Activated naive CD8-positive, alpha-beta T cell treated with anti-CD3 and anti-CD28 coated beads, Interleukin-2, amount 10 ng/mL, durations not matched to agents 7 days and 5 days (primary cell): ENCODE data around the gene CNOT1. TPM values are rescaled to one million over a fixed set of nuclear protein-coding genes. Genes with fewer than 3 reads are reported as not detected.
"Not testable (repeated sequence)": the region's sequence is repeated elsewhere in the genome, so short reads cannot be mapped to it uniquely, and the experiment has no call there.

Experiments
- ATAC-seq: fragments of 150-1000 bp; cut with Tn5 transposase; one replicate; pipeline ENCODE4 v1.10.0; 2021; ENCODE audit warnings: low read depth, moderate library complexity
- POLR2A ChIA-PET: fragments of 350-600 bp; sonication (Branson Sonifier 250); formaldehyde crosslinking; loops from one replicate; lab custom pipeline; 2021; ENCODE audit warnings: antibody characterized with exemption; lab: Charles Lee
- DNase-seq: peaks from one replicate; pipeline ENCODE4 v3.0.0; 2021
- H3K27ac Mint-ChIP-seq: one replicate; pipeline ENCODE4 v1.8.0; 2022; ENCODE audit warnings: mild to moderate bottlenecking, mixed read lengths
- H3K27me3 Mint-ChIP-seq: one replicate; pipeline ENCODE4 v1.8.0; 2022; ENCODE audit warnings: mild to moderate bottlenecking, moderate library complexity, mixed read lengths
- H3K36me3 Mint-ChIP-seq: one replicate; pipeline ENCODE4 v1.8.0; 2021; ENCODE audit warnings: mild to moderate bottlenecking, mixed read lengths
- H3K4me1 Mint-ChIP-seq: one replicate; pipeline ENCODE4 v1.8.0; 2021; ENCODE audit warnings: mixed read lengths
- H3K4me3 Mint-ChIP-seq: one replicate; pipeline ENCODE4 v1.8.0; 2022; ENCODE audit warnings: mild to moderate bottlenecking, moderate library complexity, mixed read lengths
- H3K9me3 Mint-ChIP-seq: one replicate; pipeline ENCODE4 v1.8.0; 2021; ENCODE audit warnings: mixed read lengths
- total RNA-seq, 2 experiments: library from RNA; stranded (reverse); gene quantifications; one replicate each; pipeline ENCODE4 v1.2.3, GENCODE V29; 2021

Gene CNOT1
- 100 to 1,000 TPM; 242 to 249 TPM for total RNA-seq

- H3K27ac Mint-ChIP-seq = peak within 1 kb of the TSS; percentile 100
- H3K4me3 Mint-ChIP-seq = peak within 1 kb of the TSS; percentile 94
These were observed at the start of gene CNOT1 for GRCh38 chr16:58629733-58630640. Gene CNOT1, minus strand, starts transcription at chr16:58629826. Its CDS starts 30,489 bp downstream, at chr16:58599337.

GRCh38 chr16:58678716-58679115, 49.1 kb upstream of the CNOT1 start:
- POLR2A ChIA-PET = no interaction called here
- H3K27ac Mint-ChIP-seq = no peak overlapping the region
- no peaks in the 10 kb centered on the region for H3K36me3 Mint-ChIP-seq
- no peaks in the 10 kb centered on the region for H3K9me3 Mint-ChIP-seq
- no peak for DNase-seq
- no peak for ATAC-seq
- H3K4me3 Mint-ChIP-seq = no peak overlapping the region
- peaks cover 8% of the 10 kb centered on the region for H3K4me1 Mint-ChIP-seq
- no peaks in the 10 kb centered on the region for H3K27me3 Mint-ChIP-seq

More at GRCh38 chr16:58629733-58630640, at the start of gene CNOT1:
- no peaks in the 10 kb centered on the region for H3K9me3 Mint-ChIP-seq
- DNase-seq = peak; percentile 94
- POLR2A ChIA-PET = interaction anchor here (1.0 to 2.0 kb wide), 4 partner anchors 9 to 237 kb away, joined by 4 to 8 read pairs (median 6); partner anchors contain the start of gene GINS3
- H3K27me3 Mint-ChIP-seq = no peaks in the 10 kb centered on the region
- ATAC-seq = peak; percentile 91
- H3K4me1 Mint-ChIP-seq = peaks cover 19% of the 10 kb centered on the region
- H3K36me3 Mint-ChIP-seq = peaks cover 6% of the 10 kb centered on the region

DNA sequence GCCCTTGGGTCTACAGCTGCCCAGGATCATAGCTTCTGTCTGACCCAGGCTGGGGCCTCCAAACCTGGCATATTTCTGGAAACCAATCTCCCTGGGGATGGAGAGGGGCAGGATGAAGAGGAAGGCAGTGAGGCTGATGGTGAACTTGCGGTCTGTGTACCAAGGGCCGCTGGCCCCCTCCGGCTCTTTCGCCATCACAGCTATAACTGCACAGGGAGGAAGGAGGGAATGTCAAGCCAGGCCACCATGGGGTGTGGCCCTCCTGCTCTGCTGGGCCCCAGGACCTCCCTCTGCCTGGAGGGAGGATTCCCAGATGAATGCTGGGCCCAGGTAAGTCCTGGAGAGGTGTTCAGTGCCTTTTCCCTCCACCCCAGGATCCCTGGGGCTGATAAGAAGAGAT, 48.6 kb upstream of the CNOT1 start:
- no peak for ATAC-seq
- Mint-ChIP-seq H3K27ac (no peak overlapping the region), H3K9me3 (no peaks in the 10 kb centered on the region), H3K4me3 (no peak overlapping the region), H3K4me1 (peaks cover 3% of the 10 kb centered on the region), H3K27me3 (no peaks in the 10 kb centered on the region), H3K36me3 (no peaks in the 10 kb centered on the region)
- POLR2A ChIA-PET = no interaction called here
- DNase-seq = no peak

GRCh38 chr16:58670946-58671583, 41.4 kb upstream of the CNOT1 start:
- no peaks in the 10 kb centered on the region for H3K9me3 Mint-ChIP-seq
- no peak for DNase-seq

DNA sequence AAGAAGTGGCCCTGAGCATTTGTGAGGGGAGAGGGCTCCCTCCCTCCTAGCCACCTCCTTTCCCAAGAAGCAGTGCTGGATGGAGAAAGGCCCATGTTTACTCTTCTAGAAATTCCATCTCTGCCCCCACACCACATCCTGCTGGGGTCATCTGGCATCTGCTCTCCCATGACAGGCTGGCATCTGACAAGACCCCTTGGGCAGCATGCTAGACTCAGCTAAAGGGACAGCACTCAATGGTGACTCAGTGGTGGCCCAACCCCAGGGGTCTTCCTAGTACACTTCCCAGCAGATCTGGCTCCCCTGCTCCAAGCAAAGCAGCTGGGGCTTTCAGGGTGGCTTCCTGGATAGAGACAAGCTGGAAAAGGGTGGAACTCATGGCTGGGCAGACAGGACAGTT, 40.6 kb upstream of the CNOT1 start:
- Mint-ChIP-seq H3K36me3 (no peaks in the 10 kb centered on the region), H3K9me3 (no peaks in the 10 kb centered on the region), H3K4me3 (no peak overlapping the region), H3K27me3 (no peaks in the 10 kb centered on the region), H3K4me1 (no peaks in the 10 kb centered on the region), H3K27ac (peak overlapping the region; percentile 26)
- POLR2A ChIA-PET = no interaction called here
- ATAC-seq (no peak), DNase-seq (no peak)

More at GRCh38 chr16:58670946-58671583, 41.4 kb upstream of the CNOT1 start:
- H3K27me3 Mint-ChIP-seq = no peaks in the 10 kb centered on the region
- no peak overlapping the region for H3K4me3 Mint-ChIP-seq
- no peak overlapping the region for H3K27ac Mint-ChIP-seq
- no peaks in the 10 kb centered on the region for H3K4me1 Mint-ChIP-seq
- H3K36me3 Mint-ChIP-seq = no peaks in the 10 kb centered on the region
- ATAC-seq = no peak
- POLR2A ChIA-PET = no interaction called here

- no peak overlapping the region for H3K27ac Mint-ChIP-seq
- H3K9me3 Mint-ChIP-seq = no peaks in the 10 kb centered on the region
- POLR2A ChIA-PET = no interaction called here
- no peaks in the 10 kb centered on the region for H3K4me1 Mint-ChIP-seq
- H3K4me3 Mint-ChIP-seq = no peak overlapping the region
- DNase-seq (no peak), ATAC-seq (no peak)
- H3K36me3 Mint-ChIP-seq = no peaks in the 10 kb centered on the region
- peaks cover 2% of the 10 kb centered on the region for H3K27me3 Mint-ChIP-seq
These were observed 35.6 kb upstream of the CNOT1 start for GRCh38 chr16:58665200-58665599.

DNA sequence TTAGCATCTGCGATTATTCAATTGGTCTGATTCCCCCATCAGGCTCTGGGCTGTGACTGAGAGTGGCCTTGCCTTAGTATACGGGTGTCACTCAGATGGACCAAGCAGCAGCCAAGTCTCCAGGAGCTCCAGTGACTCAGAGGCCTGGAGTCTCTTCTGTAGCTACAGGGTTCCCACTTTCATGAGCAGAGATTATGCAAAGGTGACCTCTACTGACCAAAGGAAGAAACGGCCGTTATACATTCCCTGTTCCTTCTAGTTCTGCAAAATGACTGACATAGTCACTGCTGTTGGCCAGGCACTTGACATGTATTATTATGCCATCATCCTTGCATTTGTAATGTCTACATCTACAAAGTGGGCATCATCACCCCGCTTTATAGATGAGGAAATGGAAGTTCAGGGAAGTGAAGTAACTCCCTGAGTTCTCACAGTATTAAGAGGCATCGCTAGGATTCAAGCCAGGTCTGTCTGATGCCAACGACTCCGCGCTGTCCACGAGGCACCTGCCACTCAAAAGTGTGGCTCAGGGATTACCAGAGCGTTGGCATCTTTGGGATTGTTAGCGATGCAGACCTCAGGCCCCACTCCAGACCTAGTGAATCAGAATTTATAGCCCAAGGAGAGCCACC, 31.7 kb upstream of the CNOT1 start:
- Mint-ChIP-seq H3K36me3 (no peaks in the 10 kb centered on the region), H3K27ac (no peak overlapping the region), H3K4me1 (no peaks in the 10 kb centered on the region), H3K27me3 (peaks cover 2% of the 10 kb centered on the region), H3K9me3 (no peaks in the 10 kb centered on the region), H3K4me3 (no peak overlapping the region)
- no peak for DNase-seq
- peak; percentile 60 for ATAC-seq
- POLR2A ChIA-PET = interaction anchor here (0.7 kb wide), 1 partner anchor 8 kb away, joined by 3 read pairs; no protein-coding TSS in a partner anchor

DNA sequence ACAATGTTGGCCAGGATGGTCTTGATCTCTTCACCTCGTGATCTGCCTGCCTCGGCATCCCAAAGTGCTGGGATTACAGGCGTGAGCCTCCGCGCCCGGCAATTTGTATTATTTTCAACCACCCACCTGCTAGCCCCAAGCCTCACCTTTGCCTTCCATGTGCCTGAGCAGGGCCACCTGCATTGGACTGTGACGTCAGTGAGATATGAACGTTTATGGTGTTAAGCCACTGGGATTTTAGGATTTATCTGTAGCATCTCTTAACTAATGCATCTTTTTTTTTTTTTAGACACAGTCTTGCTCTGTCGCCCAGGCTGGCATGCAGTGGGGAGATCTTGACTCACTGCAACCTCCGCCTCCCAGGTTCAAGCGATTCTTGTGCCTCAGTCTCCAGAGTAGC, 30.3 kb upstream of the CNOT1 start:
- H3K9me3 Mint-ChIP-seq, H3K36me3 Mint-ChIP-seq, POLR2A ChIA-PET, DNase-seq, H3K4me1 Mint-ChIP-seq, H3K27me3 Mint-ChIP-seq, ATAC-seq, H3K4me3 Mint-ChIP-seq, H3K27ac Mint-ChIP-seq: not testable (repeated sequence)

DNA sequence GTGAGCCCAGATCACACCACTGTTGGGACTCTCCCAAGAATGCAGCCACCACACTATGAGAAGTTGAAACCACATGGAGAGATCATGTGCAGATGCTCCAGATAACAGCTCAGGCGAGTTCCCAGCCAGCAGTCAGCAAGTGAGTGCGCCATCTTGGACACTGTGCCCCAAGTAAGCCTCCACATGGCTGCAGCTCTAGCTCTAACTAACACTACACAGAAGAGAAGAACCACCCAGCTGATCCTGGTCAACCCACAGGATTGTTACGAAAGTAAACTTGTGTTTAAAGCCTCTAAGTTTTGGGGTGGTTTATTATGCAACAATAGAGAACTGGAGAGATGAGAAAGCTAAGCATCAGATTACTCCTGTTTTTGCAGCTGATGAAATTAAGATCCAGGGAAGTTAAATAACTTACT, 29.2 kb upstream of the CNOT1 start:
- no peaks in the 10 kb centered on the region for H3K9me3 Mint-ChIP-seq
- no peaks in the 10 kb centered on the region for H3K4me1 Mint-ChIP-seq
- H3K27ac Mint-ChIP-seq = no peak overlapping the region
- H3K4me3 Mint-ChIP-seq = no peak overlapping the region
- POLR2A ChIA-PET = no interaction called here
- no peaks in the 10 kb centered on the region for H3K36me3 Mint-ChIP-seq
- no peak for ATAC-seq
- peaks cover 2% of the 10 kb centered on the region for H3K27me3 Mint-ChIP-seq
- DNase-seq = no peak

DNA sequence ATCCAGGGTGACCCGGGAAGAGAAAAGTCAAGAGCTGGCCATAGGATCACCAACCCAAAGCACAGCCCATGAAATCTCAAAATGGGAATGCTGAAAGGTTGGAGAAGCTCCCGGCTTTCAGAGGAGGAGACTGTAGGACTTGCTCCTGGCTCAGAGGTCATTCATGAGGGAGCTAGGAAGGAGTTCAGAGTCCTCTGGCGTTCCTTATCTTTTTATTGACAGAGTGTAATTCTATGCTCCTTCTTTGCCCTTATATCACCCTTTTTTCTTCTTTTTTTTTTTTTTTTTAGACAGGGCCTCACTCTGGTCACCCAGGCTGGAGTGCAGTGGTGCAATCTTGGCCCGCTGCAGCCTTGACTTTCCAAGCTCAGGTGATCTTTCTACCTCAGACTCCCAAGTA, 27.3 kb upstream of the CNOT1 start:
- POLR2A ChIA-PET = no interaction called here
- DNase-seq (no peak), ATAC-seq (no peak)
- H3K4me1 Mint-ChIP-seq = no peaks in the 10 kb centered on the region
- no peak overlapping the region for H3K27ac Mint-ChIP-seq
- H3K4me3 Mint-ChIP-seq = no peak overlapping the region
- peaks cover 2% of the 10 kb centered on the region for H3K27me3 Mint-ChIP-seq
- no peaks in the 10 kb centered on the region for H3K9me3 Mint-ChIP-seq
- no peaks in the 10 kb centered on the region for H3K36me3 Mint-ChIP-seq

DNA sequence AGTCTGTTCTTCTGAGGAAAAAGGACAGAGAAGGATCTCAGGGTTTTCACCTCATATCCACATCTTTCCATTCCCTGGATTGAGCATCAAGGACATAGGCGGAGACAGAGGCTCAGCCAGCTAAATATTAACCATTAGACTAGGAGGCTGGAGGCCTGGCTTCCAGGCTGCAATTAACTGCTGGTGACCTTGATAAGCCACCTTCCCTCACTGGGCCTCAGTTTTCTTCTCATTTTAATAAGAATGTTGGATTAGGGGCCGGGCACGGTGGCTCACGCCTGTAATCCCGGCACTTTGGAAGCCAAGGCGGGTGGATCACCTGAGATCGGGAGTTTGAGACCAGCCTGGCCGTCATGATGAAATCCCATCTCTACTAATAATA, 25.6 kb upstream of the CNOT1 start:
- DNase-seq = no peak
- Mint-ChIP-seq H3K9me3 (no peaks in the 10 kb centered on the region), H3K4me3 (no peak overlapping the region), H3K27me3 (no peaks in the 10 kb centered on the region), H3K27ac (no peak overlapping the region), H3K36me3 (no peaks in the 10 kb centered on the region), H3K4me1 (no peaks in the 10 kb centered on the region)
- no peak for ATAC-seq
- POLR2A ChIA-PET = no interaction called here

DNA sequence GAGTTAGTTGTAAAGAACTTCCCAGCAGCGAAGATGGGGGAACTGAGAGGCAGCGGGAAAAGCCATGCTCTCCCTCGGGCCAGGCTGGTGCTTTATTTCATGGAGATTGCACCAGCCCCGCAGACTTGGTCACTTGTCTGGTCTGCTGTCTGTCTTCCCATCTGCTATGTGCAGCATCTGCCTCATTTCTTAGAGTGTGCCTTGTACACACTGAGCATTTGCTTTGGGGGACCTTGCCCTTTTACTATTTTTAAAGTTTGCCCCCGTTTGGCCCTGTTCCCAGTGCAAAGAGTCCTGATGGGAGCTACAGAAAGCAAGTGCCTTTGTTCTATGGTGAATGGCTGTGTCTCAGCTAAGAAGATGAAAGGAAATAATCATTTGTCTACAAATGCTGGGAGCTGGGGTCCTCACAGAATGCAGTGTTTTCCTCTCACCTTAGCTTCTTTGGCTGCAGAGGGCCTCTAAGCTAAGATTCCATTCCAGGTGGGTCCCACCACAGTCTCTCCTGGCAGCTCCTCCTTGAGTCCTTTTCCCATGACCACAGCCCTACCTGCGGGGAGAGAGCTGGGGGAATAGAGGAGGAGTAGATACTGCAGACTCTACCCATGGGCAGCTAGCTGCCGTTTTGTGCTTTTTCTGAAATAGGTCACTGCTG, 25.1 kb upstream of the CNOT1 start:
- no peaks in the 10 kb centered on the region for H3K9me3 Mint-ChIP-seq
- POLR2A ChIA-PET = no interaction called here
- no peak for ATAC-seq

GRCh38 chr16:58652741-58653140, 23.1 kb upstream of the CNOT1 start:
- Mint-ChIP-seq H3K27me3 (no peaks in the 10 kb centered on the region), H3K27ac (no peak overlapping the region), H3K36me3 (no peaks in the 10 kb centered on the region), H3K4me3 (no peak overlapping the region), H3K4me1 (no peaks in the 10 kb centered on the region), H3K9me3 (no peaks in the 10 kb centered on the region)
- ATAC-seq = no peak
- POLR2A ChIA-PET = no interaction called here
- no peak for DNase-seq

More for the DNA sequence above, 25.1 kb upstream of the CNOT1 start:
- H3K27me3 Mint-ChIP-seq = no peaks in the 10 kb centered on the region
- no peaks in the 10 kb centered on the region for H3K36me3 Mint-ChIP-seq
- no peak overlapping the region for H3K27ac Mint-ChIP-seq
- H3K4me3 Mint-ChIP-seq = no peak overlapping the region
- H3K4me1 Mint-ChIP-seq = no peaks in the 10 kb centered on the region
- DNase-seq = no peak
